ENCODE measurements around the gene CLECL1. TPM values are rescaled to one million over a fixed set of nuclear protein-coding genes. Genes with fewer than 3 reads are reported as not detected.
"Not testable (repeated sequence)": the region's sequence is repeated elsewhere in the genome, so short reads cannot be mapped to it uniquely, and the experiment has no call there.

Gene CLECL1
- total RNA-seq, 1 donor: 4.4 TPM

DNA sequence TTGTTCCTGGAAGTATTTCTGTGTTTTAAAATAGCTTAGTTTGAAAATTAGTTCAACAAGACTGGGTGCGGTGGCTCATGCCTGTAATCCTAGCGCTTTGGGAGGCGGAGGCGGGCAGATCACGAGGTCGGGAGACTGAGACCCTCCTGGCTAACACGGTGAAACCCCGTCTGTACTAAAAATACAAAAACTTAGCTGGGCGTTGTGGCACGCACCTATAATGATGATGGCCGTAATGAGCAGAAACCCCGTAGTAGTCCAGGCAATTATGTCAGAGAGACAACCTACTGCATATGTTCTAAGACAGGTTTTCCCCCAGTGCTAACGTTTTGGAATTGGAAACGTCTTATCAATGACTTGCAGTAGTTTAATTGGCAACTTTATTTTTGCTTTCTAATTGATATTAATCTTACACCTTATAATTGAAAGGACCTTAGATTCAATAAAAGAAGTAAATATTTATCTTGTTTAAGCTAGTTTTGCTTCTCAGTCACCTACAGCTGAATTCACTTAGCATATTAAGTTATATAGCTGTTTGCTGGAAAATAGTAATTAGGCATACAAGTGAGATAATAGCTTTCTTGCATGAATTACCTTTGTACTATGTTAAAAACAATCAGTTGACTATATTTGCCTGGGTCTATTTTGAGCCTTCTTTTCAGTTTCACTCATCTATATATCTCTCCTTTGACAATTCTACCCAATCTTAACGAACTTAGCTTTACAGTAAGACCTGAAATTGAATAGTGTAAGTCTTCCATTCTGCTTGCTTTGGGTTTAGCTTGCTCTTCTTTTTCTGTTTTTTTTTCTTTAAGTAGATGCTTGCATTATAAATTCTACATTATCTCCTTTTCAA lies 15.6 kb downstream of the CLECL1 start:
- H3K9me3 ChIP-seq (ENCODE audit: low read depth, low read length): no peaks in the 10 kb centered on the region
- no peaks in the 10 kb centered on the region for H3K27me3 ChIP-seq (ENCODE audit: insufficient read depth, low read length)
- peaks cover 37% of the 10 kb centered on the region for H3K4me1 ChIP-seq (ENCODE audit: insufficient read depth, low read length)
- H3K4me3 ChIP-seq (ENCODE audit: low read length): no peak overlapping the region

DNA sequence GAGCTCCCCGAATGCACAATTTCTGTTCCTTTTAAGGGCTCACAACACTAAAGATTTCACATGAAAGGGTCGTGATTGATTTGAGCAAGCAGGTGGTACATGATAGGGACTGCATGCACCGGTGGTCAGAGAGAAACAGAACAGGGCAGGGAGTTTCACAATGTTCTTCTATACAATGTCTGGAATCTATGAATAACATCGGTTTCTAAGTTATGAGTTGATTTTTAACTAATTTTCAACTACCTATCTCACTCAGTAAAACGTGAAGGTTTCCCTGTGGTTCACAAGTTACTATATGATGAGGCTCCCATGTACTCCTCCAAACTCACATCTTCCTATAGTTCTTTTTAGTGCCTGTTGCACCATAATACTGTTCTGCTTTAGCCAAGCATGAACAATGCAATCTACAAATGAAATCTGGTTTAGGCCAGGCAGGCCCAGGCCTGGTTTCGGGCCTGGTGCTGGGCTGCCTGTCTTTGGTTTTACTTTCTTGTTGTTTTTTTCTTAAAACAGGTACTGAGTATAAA lies 19.8 kb downstream of the CLECL1 start:
- peaks cover 36% of the 10 kb centered on the region for H3K4me1 ChIP-seq (ENCODE audit: insufficient read depth, low read length)
- not testable (repeated sequence) for H3K27me3 ChIP-seq (ENCODE audit: insufficient read depth, low read length); H3K4me3 ChIP-seq (ENCODE audit: low read length); H3K9me3 ChIP-seq (ENCODE audit: low read depth, low read length)

DNA sequence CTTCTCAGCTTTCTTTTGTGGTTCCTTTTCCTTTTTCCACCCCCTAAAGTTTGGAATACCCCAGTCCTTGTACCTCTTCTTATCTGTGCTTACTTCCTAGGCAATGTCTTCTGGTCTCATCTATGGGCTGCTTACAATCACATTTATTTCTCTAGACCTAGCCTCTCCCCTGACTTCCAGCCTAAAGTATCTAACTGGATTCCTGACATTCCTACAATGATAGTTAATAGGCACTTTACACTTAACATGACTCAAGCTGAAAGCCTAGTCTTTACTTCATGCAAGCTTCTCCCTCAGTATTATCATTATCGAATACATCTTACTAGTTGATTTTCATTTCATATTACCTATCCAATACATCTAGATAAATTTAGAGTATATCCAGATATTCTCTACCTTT lies 21.2 kb downstream of the CLECL1 start:
- Histone ChIP-seq H3K27me3 (ENCODE audit: insufficient read depth, low read length) (no peaks in the 10 kb centered on the region), H3K4me1 (ENCODE audit: insufficient read depth, low read length) (peaks cover 44% of the 10 kb centered on the region), H3K9me3 (ENCODE audit: low read depth, low read length) (no peaks in the 10 kb centered on the region)

DNA sequence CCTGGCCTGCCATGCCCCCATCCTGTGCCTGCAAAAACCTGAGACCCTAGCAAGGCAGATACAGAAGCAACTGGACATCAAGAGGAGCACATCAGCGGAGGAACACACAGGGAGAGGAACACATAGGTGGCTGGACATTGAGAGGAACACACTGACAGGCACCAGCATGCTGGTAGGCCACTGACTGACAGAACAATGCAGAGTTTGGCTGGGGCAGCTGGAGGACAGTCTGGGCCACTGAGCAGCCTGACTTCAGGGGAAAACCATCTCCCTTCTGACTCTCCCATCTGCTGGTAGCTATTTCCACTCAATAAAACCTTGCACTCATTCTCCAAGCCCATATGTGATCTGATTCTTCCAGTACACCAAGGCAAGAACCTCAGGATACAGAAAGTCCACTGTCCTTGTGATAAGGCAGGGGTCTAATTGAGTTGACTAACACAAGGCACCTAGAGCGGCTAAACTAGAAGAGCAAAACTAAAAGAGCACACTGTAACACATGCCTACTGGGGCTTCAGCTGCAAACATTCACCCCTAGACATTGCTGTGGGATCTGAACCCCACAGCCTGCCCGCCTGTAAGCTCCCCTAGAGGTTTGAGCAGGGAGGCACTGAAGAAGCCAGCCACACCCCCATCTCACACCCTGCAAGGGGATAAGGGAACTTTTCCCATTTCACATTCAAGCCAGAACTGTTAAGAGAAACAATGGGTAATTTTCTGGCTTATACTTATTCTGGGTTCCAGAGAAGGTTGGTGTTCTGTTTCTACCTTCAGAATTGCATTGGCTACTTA lies 22.1 kb downstream of the CLECL1 start:
- no peaks in the 10 kb centered on the region for H3K27me3 ChIP-seq (ENCODE audit: insufficient read depth, low read length)
- H3K4me1 ChIP-seq (ENCODE audit: insufficient read depth, low read length): peaks cover 49% of the 10 kb centered on the region
- no peak overlapping the region for H3K4me3 ChIP-seq (ENCODE audit: low read length)
- no peaks in the 10 kb centered on the region for H3K9me3 ChIP-seq (ENCODE audit: low read depth, low read length)

More for the DNA sequence above, 21.2 kb downstream of the CLECL1 start:
- no peak overlapping the region for H3K4me3 ChIP-seq (ENCODE audit: low read length)

DNA sequence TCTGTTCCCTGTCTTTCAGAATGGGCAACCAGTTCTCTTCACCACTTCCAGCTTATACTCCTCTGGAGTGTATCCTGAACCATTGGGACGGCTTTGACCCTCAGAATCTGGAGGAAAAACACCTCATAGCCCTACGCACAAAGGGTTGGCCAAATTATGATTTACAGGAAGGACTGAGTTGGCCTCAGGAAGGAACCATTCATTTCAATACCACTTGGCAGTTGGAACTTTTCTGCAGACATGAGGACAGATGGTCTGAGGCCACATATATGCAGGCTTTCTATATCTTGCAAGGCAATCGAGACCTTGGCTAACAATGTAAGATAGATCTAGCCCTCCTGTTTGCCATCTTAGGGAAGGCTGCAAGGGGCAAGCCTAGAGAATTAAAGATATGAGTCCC lies 24.0 kb downstream of the CLECL1 start:
- H3K4me3 ChIP-seq (ENCODE audit: low read length): no peak overlapping the region
- peaks cover 44% of the 10 kb centered on the region for H3K4me1 ChIP-seq (ENCODE audit: insufficient read depth, low read length)
- no peaks in the 10 kb centered on the region for H3K9me3 ChIP-seq (ENCODE audit: low read depth, low read length)
- no peaks in the 10 kb centered on the region for H3K27me3 ChIP-seq (ENCODE audit: insufficient read depth, low read length)

DNA sequence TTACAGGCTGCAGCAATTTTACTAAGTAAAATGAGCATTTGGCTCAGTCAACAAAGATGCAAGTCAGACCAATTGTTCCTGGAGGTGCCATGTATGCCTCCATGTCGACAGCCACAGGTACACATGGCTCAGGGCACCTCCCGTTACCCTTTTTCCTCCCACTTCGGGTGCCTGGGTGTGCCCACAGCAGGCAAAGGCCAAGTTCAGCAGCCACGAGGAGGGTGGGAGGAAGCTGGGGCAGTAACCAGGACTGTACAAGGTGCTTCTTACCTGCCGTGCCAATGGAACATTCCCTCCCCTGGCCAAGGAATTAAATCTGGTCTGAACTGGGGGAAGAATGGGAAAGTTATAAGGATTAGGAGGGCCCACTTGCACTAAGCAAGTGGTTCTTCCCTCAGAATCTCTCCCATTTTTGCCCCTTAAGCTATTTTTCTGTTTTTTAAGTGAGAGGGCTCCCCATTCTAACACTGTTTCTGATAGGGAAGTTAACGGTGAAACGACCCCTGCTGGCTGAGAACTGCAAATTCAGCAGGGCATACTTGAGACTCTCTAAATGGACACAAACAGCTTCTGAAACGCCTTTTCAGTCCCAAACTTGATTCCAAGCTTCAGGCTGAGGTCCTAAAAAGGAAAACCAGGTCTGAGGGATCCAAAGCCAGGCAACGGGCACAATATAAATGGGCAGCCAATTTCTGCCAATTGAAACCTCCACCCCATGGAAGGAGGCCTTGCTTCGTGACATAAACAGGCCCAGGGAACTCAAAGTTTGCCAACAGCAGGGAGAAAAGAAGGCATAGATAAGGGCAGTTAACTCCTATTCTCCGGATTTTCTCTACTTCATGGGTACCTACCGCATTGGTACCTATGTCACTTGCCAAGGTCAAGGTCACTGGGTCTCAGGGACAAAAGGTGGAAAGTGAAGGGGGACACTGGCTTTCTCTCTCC lies 24.8 kb downstream of the CLECL1 start:
- H3K4me1 ChIP-seq (ENCODE audit: insufficient read depth, low read length): peaks cover 47% of the 10 kb centered on the region
- H3K4me3 ChIP-seq (ENCODE audit: low read length): no peak overlapping the region

DNA sequence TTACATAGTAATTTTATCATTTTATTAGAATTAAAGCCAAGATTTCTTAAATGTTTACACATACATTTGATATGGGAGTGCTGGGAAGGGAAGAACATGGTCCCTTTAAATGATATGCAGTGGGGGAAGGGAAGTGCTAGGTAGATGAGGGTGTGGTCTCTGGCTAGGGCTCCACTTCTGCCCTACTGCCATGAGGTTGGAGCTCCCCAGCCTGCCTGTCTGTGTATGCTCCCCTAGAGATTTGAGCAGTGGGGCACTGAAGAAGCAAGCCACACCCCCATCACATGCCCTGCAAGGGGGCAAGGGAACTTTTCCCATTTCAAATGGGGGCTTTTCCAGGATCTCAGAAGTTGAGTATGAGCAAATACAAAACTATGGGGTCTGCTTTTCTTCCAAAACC lies 25.5 kb downstream of the CLECL1 start:
- Histone ChIP-seq H3K4me1 (ENCODE audit: insufficient read depth, low read length) (peaks cover 54% of the 10 kb centered on the region), H3K4me3 (ENCODE audit: low read length) (no peak overlapping the region), H3K9me3 (ENCODE audit: low read depth, low read length) (no peaks in the 10 kb centered on the region), H3K27me3 (ENCODE audit: insufficient read depth, low read length) (no peaks in the 10 kb centered on the region)

More for the DNA sequence above, 24.8 kb downstream of the CLECL1 start:
- Histone ChIP-seq H3K27me3 (ENCODE audit: insufficient read depth, low read length) (no peaks in the 10 kb centered on the region), H3K9me3 (ENCODE audit: low read depth, low read length) (no peaks in the 10 kb centered on the region)

DNA sequence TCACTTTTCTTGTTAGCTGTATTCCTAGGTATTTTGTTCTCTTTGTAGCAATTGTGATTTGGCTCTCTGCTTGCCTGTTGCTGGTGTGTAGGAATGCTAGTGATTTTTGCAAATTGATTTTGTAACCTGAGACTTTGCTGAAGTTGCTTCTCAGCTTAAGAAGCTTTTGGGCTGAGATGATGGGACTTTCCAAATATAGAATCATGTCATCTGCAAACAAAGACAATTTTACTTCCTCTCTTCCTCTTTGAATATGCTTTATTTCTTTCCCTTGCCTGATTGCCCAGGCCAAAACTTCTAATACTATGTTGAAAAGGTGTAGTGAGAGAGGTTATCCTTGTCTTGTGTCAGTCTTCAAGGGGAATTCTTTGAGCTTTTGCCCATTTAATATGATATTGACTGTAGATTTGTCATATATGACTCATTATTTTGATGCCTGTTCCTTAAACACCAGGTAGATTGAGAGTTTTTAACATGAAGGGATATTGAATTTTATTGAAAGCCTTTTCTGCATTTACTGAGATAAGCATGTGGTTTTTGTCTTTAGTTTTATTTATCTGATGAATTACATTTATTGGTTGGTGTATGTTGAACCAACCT lies 26.7 kb downstream of the CLECL1 start:
- no peak overlapping the region for H3K4me3 ChIP-seq (ENCODE audit: low read length)
- peaks cover 65% of the 10 kb centered on the region for H3K4me1 ChIP-seq (ENCODE audit: insufficient read depth, low read length)
- no peaks in the 10 kb centered on the region for H3K9me3 ChIP-seq (ENCODE audit: low read depth, low read length)
- H3K27me3 ChIP-seq (ENCODE audit: insufficient read depth, low read length): no peaks in the 10 kb centered on the region

DNA sequence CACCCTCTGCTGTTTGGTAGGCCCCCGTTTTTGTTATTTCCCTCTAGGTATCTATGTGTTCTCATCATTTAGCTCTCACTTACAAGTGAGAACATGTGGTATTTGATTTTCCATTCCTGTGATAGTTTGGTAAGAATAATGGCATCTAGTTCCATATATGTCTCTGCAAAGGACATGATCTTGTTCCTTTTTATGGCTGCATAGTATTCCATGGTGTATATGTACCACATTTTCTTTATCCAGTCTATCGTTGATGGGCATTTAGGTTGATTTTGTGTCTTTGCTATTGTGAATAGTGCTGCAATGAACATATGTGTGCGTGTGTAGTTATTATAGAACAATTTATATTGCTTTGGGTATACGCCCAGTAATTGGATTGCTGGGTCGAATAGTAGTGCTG lies 28.3 kb downstream of the CLECL1 start:
- H3K4me1 ChIP-seq (ENCODE audit: insufficient read depth, low read length): peaks cover 64% of the 10 kb centered on the region
- H3K27me3 ChIP-seq (ENCODE audit: insufficient read depth, low read length); H3K4me3 ChIP-seq (ENCODE audit: low read length); H3K9me3 ChIP-seq (ENCODE audit: low read depth, low read length): not testable (repeated sequence)

DNA sequence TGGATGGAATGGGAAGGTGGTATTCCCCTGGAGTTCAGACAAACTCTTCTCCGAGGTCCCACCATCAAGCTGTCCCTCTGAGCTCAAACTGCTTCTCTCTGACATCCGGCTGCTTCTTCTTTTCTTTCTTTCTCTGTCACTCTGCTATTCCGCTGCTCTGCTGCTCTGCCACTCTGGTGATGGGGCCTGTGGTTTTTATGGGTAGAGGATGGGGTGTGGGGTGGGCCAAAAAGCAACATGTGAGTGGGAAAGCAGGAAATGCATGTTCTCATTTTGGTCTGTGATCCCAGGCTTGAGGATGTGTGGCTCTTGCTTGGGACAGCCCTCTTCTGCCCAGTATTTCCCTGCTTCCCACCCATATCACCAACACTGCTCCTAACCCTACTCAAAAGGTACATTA lies 30.6 kb downstream of the CLECL1 start:
- Histone ChIP-seq H3K27me3 (ENCODE audit: insufficient read depth, low read length) (no peaks in the 10 kb centered on the region), H3K4me1 (ENCODE audit: insufficient read depth, low read length) (peaks cover 60% of the 10 kb centered on the region), H3K9me3 (ENCODE audit: low read depth, low read length) (no peaks in the 10 kb centered on the region), H3K4me3 (ENCODE audit: low read length) (no peak overlapping the region)

DNA sequence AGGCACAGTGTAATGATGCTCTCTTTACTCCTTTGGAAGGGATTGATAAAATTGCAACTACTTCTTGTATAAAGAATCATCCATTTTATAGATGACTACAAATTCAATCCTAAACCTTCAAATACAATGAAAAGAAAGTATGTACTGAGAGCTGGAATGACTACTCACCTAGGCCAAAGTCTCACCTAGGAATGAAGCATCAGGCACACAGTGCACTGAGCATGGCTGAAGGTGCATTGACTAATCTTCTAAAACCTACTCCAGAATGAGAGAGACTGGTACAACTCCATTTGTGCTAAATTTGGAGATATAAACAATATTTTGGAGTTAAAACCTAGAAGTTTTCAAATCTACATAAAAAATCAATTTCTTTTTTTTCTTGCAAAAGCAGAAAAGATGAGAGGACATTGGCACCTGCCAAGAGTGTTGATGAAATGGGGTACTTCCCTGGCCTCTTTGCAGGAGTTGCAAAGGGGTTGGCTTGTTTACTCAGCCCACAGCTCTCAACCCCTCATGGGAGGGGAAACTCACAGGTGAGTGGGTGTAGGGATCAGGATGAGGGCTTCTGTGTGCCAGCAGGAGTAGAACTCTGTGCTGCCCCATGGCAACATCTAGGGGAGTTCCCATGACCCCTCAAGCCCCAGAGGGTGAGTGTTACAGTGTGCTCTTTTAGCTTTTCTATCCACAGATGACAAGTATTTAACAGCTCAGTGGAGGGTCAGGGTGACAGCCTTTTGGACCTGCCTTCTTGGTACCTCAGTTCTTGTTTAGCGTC lies 31.3 kb downstream of the CLECL1 start:
- Histone ChIP-seq H3K4me1 (ENCODE audit: insufficient read depth, low read length) (peaks cover 55% of the 10 kb centered on the region), H3K27me3 (ENCODE audit: insufficient read depth, low read length) (no peaks in the 10 kb centered on the region), H3K9me3 (ENCODE audit: low read depth, low read length) (no peaks in the 10 kb centered on the region), H3K4me3 (ENCODE audit: low read length) (no peak overlapping the region)

DNA sequence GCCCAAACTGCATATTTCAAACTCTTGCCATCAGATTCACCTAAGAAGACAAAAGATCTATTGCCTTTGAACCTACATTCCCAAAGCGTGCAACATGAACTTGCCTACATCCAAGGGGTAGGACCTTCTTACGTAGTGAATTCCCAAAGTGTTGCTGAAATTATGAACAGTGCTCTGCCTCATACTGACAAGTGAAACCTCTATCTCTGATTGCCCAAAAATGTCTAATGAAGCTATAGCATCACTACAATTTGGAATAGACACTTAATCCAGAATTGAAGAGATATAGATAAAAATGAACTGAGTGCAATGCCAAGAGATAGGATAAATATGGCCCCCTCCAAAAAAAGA lies 32.3 kb downstream of the CLECL1 start:
- H3K4me3 ChIP-seq (ENCODE audit: low read length): no peak overlapping the region
- H3K4me1 ChIP-seq (ENCODE audit: insufficient read depth, low read length): peaks cover 45% of the 10 kb centered on the region
- no peaks in the 10 kb centered on the region for H3K9me3 ChIP-seq (ENCODE audit: low read depth, low read length)
- no peaks in the 10 kb centered on the region for H3K27me3 ChIP-seq (ENCODE audit: insufficient read depth, low read length)

DNA sequence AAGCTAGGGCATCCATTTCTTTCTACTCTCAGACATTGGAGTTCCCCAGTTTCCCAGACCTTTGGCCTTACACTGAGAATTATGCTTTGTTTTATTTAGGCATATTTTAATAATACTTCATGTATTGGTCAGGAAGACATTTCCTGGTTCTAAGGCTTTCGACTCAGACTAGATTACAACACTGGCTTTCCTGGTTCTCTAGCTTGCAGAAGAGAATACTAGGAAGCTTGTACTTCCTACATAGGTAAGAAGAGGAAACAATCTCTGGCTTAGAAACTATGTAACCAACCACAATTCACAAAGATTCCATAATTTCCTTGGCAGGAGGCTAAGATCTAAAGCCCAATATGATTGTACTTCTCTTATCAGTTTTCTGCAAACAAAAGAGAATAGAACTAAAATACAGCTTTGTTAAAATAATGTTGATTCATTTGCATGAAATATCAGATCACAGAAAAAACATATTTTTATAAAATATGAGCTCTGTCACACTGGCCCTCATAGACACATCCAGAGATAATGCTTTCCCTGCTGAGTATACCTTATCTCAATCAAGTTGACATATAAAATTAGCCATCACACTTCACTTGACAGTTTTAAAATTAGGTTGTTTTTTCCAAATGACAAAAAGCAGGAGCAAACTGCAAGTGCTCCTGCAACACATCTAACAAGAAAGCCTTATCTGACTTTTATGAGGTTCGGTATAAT lies 32.8 kb downstream of the CLECL1 start:
- H3K9me3 ChIP-seq (ENCODE audit: low read depth, low read length): no peaks in the 10 kb centered on the region
- no peak overlapping the region for H3K4me3 ChIP-seq (ENCODE audit: low read length)
- H3K27me3 ChIP-seq (ENCODE audit: insufficient read depth, low read length): no peaks in the 10 kb centered on the region
- H3K4me1 ChIP-seq (ENCODE audit: insufficient read depth, low read length): peaks cover 44% of the 10 kb centered on the region

All from mononuclear cell (primary cell).